Testis (tissue), 3 donors: ENCODE data around the gene SIX2. TPM values are rescaled to one million over a fixed set of nuclear protein-coding genes. Genes with fewer than 3 reads are reported as not detected.

ENCODE experiments used
- DNase-seq: peaks from one replicate; pipeline ENCODE4 v3.0.0-alpha.2; 2019
- H3K27ac ChIP-seq, 2 donors: fragments of 200-600 bp; sonication (generic); one replicate each; pipeline ENCODE4 v1.5.1; 2019
- H3K27me3 ChIP-seq: fragments of 200-600 bp; sonication (generic); one replicate; pipeline ENCODE4 v1.5.1; 2019
- H3K36me3 ChIP-seq: fragments of 200-600 bp; sonication (generic); one replicate; pipeline ENCODE4 v1.5.1; 2017; ENCODE audit warnings: low read depth; ENCODE audit errors: missing control alignments
- H3K4me1 ChIP-seq: fragments of 200-600 bp; sonication (generic); one replicate; pipeline ENCODE4 v1.5.1; 2019
- H3K4me3 ChIP-seq, 2 donors: fragments of 200-600 bp; sonication (generic); one replicate each; pipeline ENCODE4 v1.5.1; 2017 to 2019
- H3K9me3 ChIP-seq: fragments of 200-600 bp; sonication (generic); one replicate; pipeline ENCODE4 v1.5.1; 2017
- POLR2A ChIP-seq: fragments of 450-650 bp; IDR thresholded peaks from one replicate; pipeline ENCODE4 v1.6.1; 2017; ENCODE audit warnings: antibody characterized with exemption, mild to moderate bottlenecking, moderate library complexity
- WGBS, 2 donors: methylation state at CpG; one replicate each; pipeline ENCODE4 v1.1.5; 2018; 5-methylcytosine and 5-hydroxymethylcytosine counted together
- intact Hi-C: fragments of 100-400 bp; cut with DNase I; formaldehyde crosslinking; loops from one replicate; pipeline ENCODE4 v1.15.1; 2023; ENCODE audit warnings: low total_unique reads
- polyA plus RNA-seq: library from polyadenylated mRNA; stranded (reverse); fragments of 350-450 nt; fragmentation: Illumina TruSeq; extraction: RNeasy Lipid Tissue Mini Kit (QIAGEN cat#74804); gene quantifications from one replicate; pipeline ENCODE4 v1.2.3, GENCODE V29; 2014; ENCODE audit warnings: low read depth, low replicate concordance; ENCODE audit not compliant: insufficient read depth
- total RNA-seq, 2 donors: library from RNA; depleted of rRNA; stranded (reverse); fragments of >200 nt; gene quantifications; one replicate each; pipeline ENCODE4 v1.2.3, GENCODE V29; 2016
- TF ChIP-seq, protein P1 (sequence below), 3 experiments: fragments of 450-650 bp in 2 of 3; fragments of 200-600 bp in 1 of 3; sonication (generic) in 1 of 3; IDR thresholded peaks; one replicate each; pipeline ENCODE4 v1.5.1; 2016 to 2019; ENCODE audit warnings: antibody characterized with exemption in 3 of 3, mild to moderate bottlenecking in 2 of 3, moderate library complexity in 1 of 3

The SIX2 gene
- total and polyA plus RNA-seq, 3 donors from 2014 or later: 1.1 to 3.2 (median 1.1) TPM

DNA sequence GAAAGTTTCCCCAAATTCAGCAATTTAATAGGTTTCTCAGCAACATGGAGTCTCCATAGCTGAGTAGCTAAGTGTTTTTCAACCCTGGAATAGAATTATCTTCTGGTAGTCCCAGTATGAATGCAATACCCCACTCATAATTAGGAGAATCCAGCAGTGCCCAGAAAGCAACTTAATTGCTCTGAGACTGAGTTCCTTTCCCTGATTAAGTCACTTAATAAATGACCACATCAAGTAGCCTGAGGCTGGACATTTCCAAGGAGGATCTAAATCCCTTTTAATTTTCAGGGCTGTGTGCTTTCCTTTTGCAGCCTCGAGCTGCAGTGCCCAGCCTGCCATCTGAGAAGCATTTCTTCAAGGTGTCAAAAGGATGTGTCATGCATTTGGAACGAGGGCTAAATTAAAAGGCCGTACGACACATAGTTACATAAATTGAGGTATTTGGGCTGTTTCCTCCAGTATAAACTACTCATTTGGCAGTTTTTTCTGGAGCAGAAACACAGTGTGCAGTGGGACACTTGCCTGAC is 17.7 kb upstream of the SIX2 start:
- Histone ChIP-seq H3K4me1 (no peaks in the 10 kb centered on the region), H3K27me3 (no peaks in the 10 kb centered on the region), H3K9me3 (no peaks in the 10 kb centered on the region), H3K36me3 (no peaks in the 10 kb centered on the region), H3K27ac (no peak overlapping the region), H3K4me3 (no peak overlapping the region)
- DNase-seq: no peak
- 86 to 87% methylated on average over 4 of the region's 4 CpGs for WGBS, 2 donors
- TF ChIP-seq POLR2A: no peak
- TF ChIP-seq, protein P1, sequence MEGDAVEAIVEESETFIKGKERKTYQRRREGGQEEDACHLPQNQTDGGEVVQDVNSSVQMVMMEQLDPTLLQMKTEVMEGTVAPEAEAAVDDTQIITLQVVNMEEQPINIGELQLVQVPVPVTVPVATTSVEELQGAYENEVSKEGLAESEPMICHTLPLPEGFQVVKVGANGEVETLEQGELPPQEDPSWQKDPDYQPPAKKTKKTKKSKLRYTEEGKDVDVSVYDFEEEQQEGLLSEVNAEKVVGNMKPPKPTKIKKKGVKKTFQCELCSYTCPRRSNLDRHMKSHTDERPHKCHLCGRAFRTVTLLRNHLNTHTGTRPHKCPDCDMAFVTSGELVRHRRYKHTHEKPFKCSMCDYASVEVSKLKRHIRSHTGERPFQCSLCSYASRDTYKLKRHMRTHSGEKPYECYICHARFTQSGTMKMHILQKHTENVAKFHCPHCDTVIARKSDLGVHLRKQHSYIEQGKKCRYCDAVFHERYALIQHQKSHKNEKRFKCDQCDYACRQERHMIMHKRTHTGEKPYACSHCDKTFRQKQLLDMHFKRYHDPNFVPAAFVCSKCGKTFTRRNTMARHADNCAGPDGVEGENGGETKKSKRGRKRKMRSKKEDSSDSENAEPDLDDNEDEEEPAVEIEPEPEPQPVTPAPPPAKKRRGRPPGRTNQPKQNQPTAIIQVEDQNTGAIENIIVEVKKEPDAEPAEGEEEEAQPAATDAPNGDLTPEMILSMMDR (IDR thresholded peaks at IDR 0.05): no peak
- intact Hi-C loops: no loop called here

DNA sequence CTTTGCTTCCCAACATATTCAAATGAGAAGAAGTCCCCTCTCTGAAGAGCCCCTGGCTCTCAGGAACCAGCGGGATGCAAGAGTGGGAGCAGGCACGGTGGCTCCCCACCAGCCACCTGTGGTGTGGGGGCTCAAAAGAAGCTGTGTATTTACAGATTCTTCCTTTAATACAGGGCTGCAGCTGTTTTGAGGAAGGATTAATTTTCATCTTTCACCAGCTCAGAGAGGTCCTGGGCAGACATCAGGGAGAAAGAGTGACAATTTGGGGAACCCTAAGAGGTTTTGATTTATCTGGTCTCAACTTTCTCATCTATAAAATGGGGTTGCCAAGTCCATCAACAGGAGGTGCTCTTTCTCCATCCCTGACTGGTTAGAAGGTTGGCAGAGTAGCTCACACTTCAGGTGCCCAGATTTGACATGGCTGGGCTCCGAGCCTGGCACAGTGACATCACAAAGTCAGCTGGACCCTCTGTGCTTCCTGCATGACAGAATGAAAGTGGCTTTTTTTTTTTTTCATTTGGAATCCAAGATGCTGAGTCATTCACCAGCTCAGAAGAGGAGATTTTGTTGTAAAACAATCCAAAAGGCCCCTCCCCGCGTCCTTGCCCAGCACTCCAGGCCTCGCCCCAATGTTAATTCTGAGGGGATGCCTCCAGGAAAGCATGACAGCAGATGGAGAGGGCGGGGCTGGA is 15.5 kb upstream of the SIX2 start:
- intact Hi-C loops: no loop called here
- no peak for DNase-seq
- TF ChIP-seq, protein P1 (IDR thresholded peaks at IDR 0.05): no peak
- no peak for TF ChIP-seq POLR2A
- no peaks in the 10 kb centered on the region for H3K4me1 ChIP-seq
- H3K4me3 ChIP-seq: no peak overlapping the region
- no peaks in the 10 kb centered on the region for H3K27me3 ChIP-seq
- H3K36me3 ChIP-seq: no peaks in the 10 kb centered on the region
- H3K27ac ChIP-seq: no peak overlapping the region
- no peaks in the 10 kb centered on the region for H3K9me3 ChIP-seq
- WGBS, 2 donors: 69 to 81% methylated on average over 7 of the region's 7 CpGs

DNA sequence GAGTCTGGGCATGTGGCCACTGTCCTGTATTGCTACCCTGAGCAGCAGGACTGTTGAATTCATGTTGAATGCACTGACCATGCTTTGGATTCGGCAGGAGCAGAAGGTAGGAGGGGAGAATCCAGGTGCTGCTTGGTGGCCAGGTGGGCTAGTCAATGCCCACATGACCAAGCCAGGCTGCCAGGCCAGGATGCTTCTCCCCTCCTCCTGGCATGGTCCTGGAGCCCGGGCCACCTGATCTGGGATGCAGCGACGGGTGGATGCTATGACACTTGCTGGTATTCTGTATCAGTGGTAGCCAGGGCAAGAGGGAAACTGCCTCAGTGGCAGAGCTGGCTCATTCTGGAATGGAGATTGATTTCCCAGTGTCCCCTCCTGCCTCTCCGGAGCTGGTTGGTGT is 14.8 kb upstream of the SIX2 start:
- Histone ChIP-seq H3K9me3 (no peaks in the 10 kb centered on the region), H3K27me3 (no peaks in the 10 kb centered on the region), H3K27ac (no peak overlapping the region), H3K36me3 (no peaks in the 10 kb centered on the region), H3K4me3 (no peak overlapping the region), H3K4me1 (no peaks in the 10 kb centered on the region)
- TF ChIP-seq POLR2A: no peak
- TF ChIP-seq, protein P1 (IDR thresholded peaks at IDR 0.05): no peak
- intact Hi-C loops: no loop called here
- 80 to 96% methylated on average over 5 of the region's 5 CpGs for WGBS, 2 donors
- DNase-seq: no peak

DNA sequence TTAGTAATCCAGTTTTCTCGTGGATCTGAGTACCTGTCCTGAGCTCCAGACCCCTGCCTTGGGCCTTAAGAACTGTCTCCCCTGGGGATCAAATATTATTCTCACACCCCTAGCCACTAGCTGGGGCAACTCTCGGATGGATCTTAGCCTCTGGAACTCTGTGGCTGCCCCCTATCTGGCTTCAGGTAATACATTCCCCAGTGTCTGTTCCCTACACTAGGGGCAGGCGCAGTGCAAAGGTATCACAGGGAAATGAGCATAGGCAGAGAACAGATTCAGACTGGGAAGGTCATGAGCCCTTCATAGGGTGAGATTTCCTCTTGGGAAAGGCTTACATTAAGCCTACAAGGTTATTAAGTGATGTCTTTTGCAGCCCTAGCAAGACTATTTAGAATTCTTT is 11.2 kb upstream of the SIX2 start:
- no peak overlapping the region for H3K27ac ChIP-seq
- no peaks in the 10 kb centered on the region for H3K36me3 ChIP-seq
- no peak for DNase-seq
- H3K27me3 ChIP-seq: no peaks in the 10 kb centered on the region
- no peak for TF ChIP-seq POLR2A
- TF ChIP-seq, protein P1 (IDR thresholded peaks at IDR 0.05): no peak
- H3K9me3 ChIP-seq: no peaks in the 10 kb centered on the region
- intact Hi-C loops: no loop called here
- H3K4me1 ChIP-seq: no peaks in the 10 kb centered on the region
- WGBS, 2 donors: 66 to 85% methylated on average over 3 of the region's 3 CpGs
- no peak overlapping the region for H3K4me3 ChIP-seq

DNA sequence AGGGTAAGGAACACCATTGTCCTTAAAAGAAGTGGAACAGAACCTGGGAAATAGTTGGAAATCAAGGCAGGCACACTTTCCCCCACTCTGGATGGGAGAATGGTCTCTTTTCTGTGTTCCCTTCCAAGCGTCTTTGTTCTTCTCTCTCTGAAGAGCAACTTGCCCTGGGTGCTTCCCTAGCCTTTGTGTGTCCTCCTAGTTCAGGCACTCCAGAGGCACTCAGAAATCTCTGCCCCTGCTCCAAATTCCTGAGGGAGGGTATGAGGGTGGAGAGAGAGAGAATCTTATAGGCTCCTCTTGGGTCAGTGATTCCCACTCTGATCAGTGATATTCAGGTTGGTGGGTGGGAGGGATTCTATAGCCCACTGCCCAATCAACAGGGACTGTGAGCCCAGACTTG is 8.8 kb upstream of the SIX2 start:
- 71 to 86% methylated on average over 1 of the region's 1 CpG for WGBS, 2 donors
- Histone ChIP-seq H3K4me1 (peaks cover 9% of the 10 kb centered on the region), H3K9me3 (no peaks in the 10 kb centered on the region), H3K27me3 (no peaks in the 10 kb centered on the region), H3K4me3 (no peak overlapping the region), H3K27ac (no peak overlapping the region), H3K36me3 (no peaks in the 10 kb centered on the region)
- DNase-seq: no peak
- intact Hi-C loops: no loop called here
- TF ChIP-seq POLR2A: no peak
- TF ChIP-seq, protein P1 (IDR thresholded peaks at IDR 0.05): no peak
